Stimulated activated CD8-positive, alpha-beta memory T cell treated with anti-CD3 and anti-CD28 coated beads, Interleukin-15, amount 100 ng/mL, for 24 hours (primary cell): ENCODE data around the gene RRP15.

Source experiments
- DNase-seq: peaks from one replicate; pipeline ENCODE4 v3.0.0-alpha.2; 2020; ENCODE audit warnings: low read depth

RRP15 gene

GRCh38 chr1:218341325-218341724 lies 56.2 kb downstream of the RRP15 start:
- DNase-seq: no peak

DNA sequence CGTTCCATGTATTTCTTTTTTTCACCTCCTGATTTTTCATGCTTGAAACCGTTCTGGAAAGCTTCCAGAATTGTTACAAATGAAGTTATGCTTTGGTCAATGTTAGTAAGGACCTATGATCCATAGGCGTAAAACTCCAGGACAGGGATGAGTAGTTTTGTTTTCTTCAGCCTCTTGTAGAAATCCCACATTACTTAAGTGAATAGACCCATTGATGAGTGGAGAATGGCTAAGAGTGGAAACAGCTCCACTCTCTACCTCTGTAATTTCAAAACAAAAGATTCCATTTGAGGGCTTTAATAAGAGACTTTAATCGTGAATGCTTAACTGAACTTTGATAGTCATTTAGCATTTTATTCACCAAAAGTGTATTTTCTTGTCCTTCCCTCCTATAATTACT lies 57.0 kb downstream of the RRP15 start:
- DNase-seq: no peak

DNA sequence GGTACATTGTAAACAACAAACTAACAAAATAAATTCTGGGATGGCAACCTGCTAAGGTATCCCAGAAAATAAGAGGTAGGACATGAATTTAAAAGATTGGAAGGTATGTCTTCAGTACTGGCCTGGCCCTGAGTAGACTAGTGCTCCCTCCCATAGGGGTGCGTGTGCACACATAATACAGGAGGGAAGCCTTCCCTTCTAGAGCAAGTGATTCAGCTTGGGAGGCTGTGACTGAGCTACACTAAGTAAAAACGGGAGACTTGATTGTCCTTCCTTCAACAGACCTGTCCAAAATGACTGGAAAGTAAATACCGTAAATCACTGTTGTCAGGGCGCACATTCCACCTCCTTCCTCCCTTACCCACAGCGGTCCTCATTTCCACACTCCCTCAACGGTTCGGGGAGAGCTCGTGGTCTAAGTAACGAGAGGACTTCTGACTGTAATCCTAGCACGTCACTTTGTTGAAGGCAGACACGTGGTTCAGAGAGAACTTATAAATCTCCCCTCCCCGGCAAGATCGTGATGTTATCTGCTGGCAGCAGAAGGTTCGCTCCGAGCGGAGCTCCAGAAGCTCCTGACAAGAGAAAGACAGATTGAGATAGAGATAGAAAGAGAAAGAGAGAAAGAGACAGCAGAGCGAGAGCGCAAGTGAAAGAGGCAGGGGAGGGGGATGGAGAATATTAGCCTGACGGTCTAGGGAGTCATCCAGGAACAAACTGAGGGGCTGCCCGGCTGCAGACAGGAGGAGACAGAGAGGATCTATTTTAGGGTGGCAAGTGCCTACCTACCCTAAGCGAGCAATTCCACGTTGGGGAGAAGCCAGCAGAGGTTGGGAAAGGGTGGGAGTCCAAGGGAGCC lies 60.0 kb downstream of the RRP15 start, which contains the start of gene TGFB2:
Gene TGFB2 (plus strand): TSS at position 523 of the 859 bp plus-strand sequence. CDS start 1,366 bp downstream, outside the sequence.
- DNase-seq: no peak

DNA sequence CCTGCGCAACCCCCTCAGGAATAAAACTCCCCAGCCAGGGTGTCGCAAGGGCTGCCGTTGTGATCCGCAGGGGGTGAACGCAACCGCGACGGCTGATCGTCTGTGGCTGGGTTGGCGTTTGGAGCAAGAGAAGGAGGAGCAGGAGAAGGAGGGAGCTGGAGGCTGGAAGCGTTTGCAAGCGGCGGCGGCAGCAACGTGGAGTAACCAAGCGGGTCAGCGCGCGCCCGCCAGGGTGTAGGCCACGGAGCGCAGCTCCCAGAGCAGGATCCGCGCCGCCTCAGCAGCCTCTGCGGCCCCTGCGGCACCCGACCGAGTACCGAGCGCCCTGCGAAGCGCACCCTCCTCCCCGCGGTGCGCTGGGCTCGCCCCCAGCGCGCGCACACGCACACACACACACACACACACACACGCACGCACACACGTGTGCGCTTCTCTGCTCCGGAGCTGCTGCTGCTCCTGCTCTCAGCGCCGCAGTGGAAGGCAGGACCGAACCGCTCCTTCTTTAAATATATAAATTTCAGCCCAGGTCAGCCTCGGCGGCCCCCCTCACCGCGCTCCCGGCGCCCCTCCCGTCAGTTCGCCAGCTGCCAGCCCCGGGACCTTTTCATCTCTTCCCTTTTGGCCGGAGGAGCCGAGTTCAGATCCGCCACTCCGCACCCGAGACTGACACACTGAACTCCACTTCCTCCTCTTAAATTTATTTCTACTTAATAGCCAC lies 60.7 kb downstream of the RRP15 start:
- no peak for DNase-seq

DNA sequence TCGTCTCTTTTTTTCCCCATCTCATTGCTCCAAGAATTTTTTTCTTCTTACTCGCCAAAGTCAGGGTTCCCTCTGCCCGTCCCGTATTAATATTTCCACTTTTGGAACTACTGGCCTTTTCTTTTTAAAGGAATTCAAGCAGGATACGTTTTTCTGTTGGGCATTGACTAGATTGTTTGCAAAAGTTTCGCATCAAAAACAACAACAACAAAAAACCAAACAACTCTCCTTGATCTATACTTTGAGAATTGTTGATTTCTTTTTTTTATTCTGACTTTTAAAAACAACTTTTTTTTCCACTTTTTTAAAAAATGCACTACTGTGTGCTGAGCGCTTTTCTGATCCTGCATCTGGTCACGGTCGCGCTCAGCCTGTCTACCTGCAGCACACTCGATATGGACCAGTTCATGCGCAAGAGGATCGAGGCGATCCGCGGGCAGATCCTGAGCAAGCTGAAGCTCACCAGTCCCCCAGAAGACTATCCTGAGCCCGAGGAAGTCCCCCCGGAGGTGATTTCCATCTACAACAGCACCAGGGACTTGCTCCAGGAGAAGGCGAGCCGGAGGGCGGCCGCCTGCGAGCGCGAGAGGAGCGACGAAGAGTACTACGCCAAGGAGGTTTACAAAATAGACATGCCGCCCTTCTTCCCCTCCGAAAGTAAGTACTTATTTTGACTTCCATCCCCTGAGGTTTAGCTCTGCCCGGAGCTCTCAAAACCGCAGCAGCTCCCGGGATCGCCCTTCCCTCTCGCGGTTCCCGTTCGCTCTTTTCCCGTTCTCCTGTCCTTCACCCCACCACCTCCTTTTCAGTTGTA lies 61.5 kb downstream of the RRP15 start:
- no peak for DNase-seq

- no peak for DNase-seq
Observed at GRCh38 chr1:218347336-218347722, 62.2 kb downstream of the RRP15 start.

GRCh38 chr1:218347723-218348627 lies 62.9 kb downstream of the RRP15 start:
- no peak for DNase-seq

DNA sequence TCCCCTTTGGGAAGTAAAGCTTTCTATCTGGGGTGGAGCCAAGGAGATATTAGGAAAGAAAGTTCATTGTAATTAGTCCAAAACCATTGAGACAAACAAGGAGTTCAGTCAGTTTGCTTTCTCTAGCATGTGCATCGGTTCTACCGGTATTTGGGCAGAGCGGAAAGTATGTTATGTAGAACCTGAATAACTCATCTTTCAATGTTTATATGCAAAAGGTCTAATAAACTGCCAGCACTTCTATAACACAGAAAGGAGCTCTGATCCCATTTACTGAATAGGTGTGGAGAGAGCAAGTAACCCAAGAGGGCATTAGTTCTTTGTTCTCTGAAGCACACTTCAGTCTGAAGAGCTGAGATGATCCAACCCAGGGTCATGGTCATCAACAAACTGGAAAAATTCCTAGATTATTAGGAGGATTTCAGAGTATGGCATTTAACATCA lies 63.6 kb downstream of the RRP15 start:
- DNase-seq: no peak

- no peak for DNase-seq
Observed at GRCh38 chr1:218349348-218350034, 64.4 kb downstream of the RRP15 start.

DNA sequence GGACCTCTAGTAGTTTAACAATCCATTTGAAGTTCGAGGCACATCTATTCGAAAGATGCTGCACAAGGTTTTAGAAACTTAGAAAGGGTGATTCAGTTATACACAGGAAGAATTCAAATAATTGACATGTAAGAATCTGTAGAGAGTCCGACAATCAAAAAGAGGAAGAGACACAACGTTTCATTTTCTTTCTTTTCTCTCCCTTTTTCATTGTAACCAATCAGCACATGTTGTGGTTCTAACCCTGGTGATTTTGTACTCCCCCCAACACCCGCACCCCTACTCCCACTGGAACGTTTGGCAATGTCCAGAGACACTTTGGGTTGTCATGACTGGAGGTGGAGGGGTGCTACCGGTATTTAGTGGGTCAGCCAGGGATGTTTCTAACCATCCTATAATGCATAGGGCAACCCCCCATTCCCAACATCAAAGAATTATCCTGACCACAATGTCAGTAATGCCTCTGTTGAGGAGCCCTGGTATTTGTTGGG lies 65.0 kb downstream of the RRP15 start:
- no peak for DNase-seq

DNA sequence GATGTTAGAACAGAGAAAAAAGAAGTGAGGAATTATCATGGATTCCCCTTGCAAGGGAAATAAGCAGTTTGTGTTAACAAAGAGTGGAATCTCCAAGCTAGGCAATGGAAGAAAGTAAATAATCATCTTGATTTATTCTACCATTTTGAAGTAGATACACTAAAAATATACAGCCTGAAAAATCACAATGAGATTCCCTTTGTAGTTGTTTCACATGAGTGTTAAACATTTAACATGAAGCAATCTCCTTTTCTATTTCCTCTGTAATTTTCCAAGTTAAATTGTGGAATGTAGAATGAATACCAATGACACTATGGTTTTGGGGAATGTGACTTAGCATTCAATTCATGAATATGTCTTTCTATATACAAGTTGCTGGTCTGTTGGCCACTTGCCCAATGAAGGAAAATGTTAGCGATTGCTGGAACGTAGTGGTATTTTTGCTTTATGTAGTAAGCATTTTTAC lies 65.7 kb downstream of the RRP15 start:
- DNase-seq: no peak

- no peak for DNase-seq
Observed at GRCh38 chr1:218351391-218352074, 66.4 kb downstream of the RRP15 start.

DNA sequence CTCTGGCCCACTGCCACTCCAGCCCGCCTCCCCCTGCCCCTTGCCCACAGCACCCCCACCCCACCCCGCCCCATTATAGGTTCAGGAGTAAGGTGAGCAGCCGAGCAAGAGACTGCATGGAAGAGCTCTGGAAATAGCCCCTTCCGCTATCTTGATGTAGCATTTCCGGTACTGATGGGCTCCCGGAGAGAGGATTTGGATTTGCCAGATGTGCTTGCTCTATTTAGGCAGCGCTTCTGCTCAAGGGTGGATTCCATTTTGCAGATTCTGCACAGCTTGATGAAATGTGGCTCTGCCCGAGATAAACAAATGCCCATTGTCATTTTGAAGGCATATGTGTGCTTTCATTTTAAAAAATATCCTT lies 67.0 kb downstream of the RRP15 start:
- DNase-seq: no peak

GRCh38 chr1:218353656-218354055 lies 68.6 kb downstream of the RRP15 start:
- DNase-seq: no peak

GRCh38 chr1:218355278-218355677 lies 70.2 kb downstream of the RRP15 start:
- no peak for DNase-seq

GRCh38 chr1:218357211-218357892 lies 72.3 kb downstream of the RRP15 start:
- DNase-seq: no peak

DNA sequence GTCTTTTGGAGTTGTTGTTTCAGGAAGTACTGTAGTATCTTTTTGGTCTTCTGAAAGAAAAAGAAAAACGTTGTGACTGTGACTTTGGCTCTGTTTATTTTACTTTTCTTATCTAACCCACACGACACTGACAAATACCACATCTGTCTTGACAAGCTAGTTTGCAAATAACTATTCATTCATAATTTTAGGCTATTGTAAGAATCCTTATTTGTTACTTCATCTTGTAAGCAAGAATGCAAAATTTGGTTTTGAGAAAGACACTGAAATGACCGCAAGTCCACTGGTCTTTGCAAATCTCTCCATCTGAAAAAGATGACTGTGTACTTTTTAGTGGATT lies 72.8 kb downstream of the RRP15 start:
- DNase-seq: no peak

- DNase-seq: no peak
Observed at GRCh38 chr1:218361298-218362065, 76.4 kb downstream of the RRP15 start.
